ENCODE results near the gene NFKB1. TPM values are rescaled to one million over a fixed set of nuclear protein-coding genes. Genes with fewer than 3 reads are reported as not detected.
A peak's percentile ranks its signal among the peaks of the same experiment; 100 is the strongest.

The NFKB1 gene
- total and polyA plus RNA-seq, 10 of the 15 experiments (the other 5 are each of a cell fraction or from before 2014, with no cell fraction given): 8.7 to 110 (median 57.3) TPM

DNA sequence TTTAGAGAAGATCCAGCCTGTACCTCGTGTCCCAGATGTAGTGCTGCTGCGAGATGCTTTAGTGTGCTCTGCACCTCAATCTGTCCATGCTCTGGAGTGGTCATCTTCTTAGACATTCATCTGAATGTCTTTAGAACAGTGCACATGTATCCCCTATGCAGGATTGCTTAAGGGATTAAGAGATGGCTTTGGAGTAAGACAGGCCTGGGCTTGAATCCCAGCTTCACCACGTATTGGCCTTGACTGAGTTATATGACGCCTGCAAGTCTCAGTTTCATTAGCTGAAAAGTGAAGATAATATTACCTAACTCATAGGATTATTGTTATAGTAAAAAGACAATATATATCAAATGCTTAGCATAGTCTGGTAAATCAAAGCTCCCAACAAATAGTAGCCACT lies 98.3 kb downstream of the NFKB1 start:
- H3K4me2 ChIP-seq (ENCODE audit: control insufficient read depth, insufficient read depth): no peak overlapping the region
- H3K36me3 ChIP-seq (ENCODE audit: control insufficient read depth in 2 of 2, insufficient read depth in 2 of 2, low read length in 1 of 2): peaks cover 7 to 41% of the 10 kb centered on the region in 2 experiments
- FAIRE-seq (no peak), DNase-seq (ENCODE audit: low read depth, low spot score) (no peak), ATAC-seq (peak; percentile 37)
- no peaks in the 10 kb centered on the region for H3K9me3 ChIP-seq (replicated peaks; ENCODE audit: control insufficient read depth, insufficient read depth, low read length)
- no peak overlapping the region for H3K9ac ChIP-seq (ENCODE audit: control insufficient read depth, insufficient read depth, low read length)
- TF ChIP-seq ZNF384 (IDR thresholded peaks at IDR 0.05; ENCODE audit: borderline replicate concordance, low read depth, low read length) (no peak), ZNF274 (IDR thresholded peaks at IDR 0.05; ENCODE audit: insufficient read depth, insufficient read length) (no peak), SRF (IDR thresholded peaks at IDR 0.05; ENCODE audit: low read depth in 2 of 2, low read length in 2 of 2) (no peak), NFIC (IDR thresholded peaks at IDR 0.05; ENCODE audit: low read depth, low read length) (peak; percentile 10; the same call in 1 of the 2 replicates), ZZZ3 (IDR thresholded peaks at IDR 0.05; ENCODE audit: control insufficient read depth, insufficient read length, low read depth) (no peak), ATF7 (IDR thresholded peaks at IDR 0.05; ENCODE audit: low read depth) (no peak), POLR2A (IDR thresholded peaks at IDR 0.05; ENCODE audit: low read depth, low read length) (no peak), PAX8 (IDR thresholded peaks at IDR 0.05) (no peak), SPI1 (IDR thresholded peaks at IDR 0.05; ENCODE audit: borderline replicate concordance, insufficient read depth, low read depth, low read length) (no peak), CREM (IDR thresholded peaks at IDR 0.05; ENCODE audit: low read depth) (0 out of 2 replicates have a peak, but pooled peaks have one; percentile 2)
- peaks cover 13% of the 10 kb centered on the region; the same call in 1 of the 2 replicates for H3K4me1 ChIP-seq (ENCODE audit: control insufficient read depth, insufficient read depth, low read length)
- H2AFZ ChIP-seq (ENCODE audit: control insufficient read depth, low read depth, low read length): no peak overlapping the region
- 52% methylated on average over 4 of the region's 4 CpGs for WGBS (ENCODE audit: insufficient coverage, insufficient replicate concordance, low lambda C conversion rate, missing lambda C conversion rate)
- no TSS peak for BruUV-seq (replicated peaks)
- H3K27ac ChIP-seq (ENCODE audit: control insufficient read depth, insufficient read depth): no peak overlapping the region
- H3K27me3 ChIP-seq (replicated peaks in 1 of 2; ENCODE audit: control insufficient read depth in 2 of 2, insufficient read depth in 2 of 2, low read length in 1 of 2): no peaks in the 10 kb centered on the region
- ChIA-PET POLR2A (interaction anchor here (1.0 to 1.5 kb wide), 2 partner anchors 8 to 13 kb away, joined by 3 to 4 read pairs; no protein-coding TSS in a partner anchor), RAD21 (ENCODE audit: unreplicated experiment) (interaction anchor here (0.9 to 1.6 kb wide), 4 partner anchors 13 to 213 kb away, joined by 3 to 4 read pairs (median 4); no protein-coding TSS in a partner anchor), SMC1A (ENCODE audit: uncharacterized antibody, unreplicated experiment) (interaction anchor here (0.8 to 3.4 kb wide), 9 partner anchors 11 to 173 kb away, joined by 3 to 9 read pairs (median 5); no protein-coding TSS in a partner anchor), CTCF (interaction anchor here (1.0 to 2.0 kb wide), 3 partner anchors 10 to 57 kb away, joined by 3 to 7 read pairs (median 3); no protein-coding TSS in a partner anchor)
- no peaks in the 10 kb centered on the region for H3K79me2 ChIP-seq (ENCODE audit: control insufficient read depth, insufficient read depth, low read length)
- no peak overlapping the region for H3K4me3 ChIP-seq
- no peaks in the 10 kb centered on the region for H4K20me1 ChIP-seq (ENCODE audit: control insufficient read depth, insufficient read depth)
- intact Hi-C loops (cut with micrococcal nuclease; ENCODE audit: unreplicated experiment): no loop called here
- in situ Hi-C loops (cut with MboI): no loop called here
